PC-9 (cell line): ENCODE results near the gene LCN10. TPM values are rescaled to one million over a fixed set of nuclear protein-coding genes. Genes with fewer than 3 reads are reported as not detected.

ENCODE experiments used
- BruUV-seq: library from RNA; stranded (reverse); fragments of 400-500 nt; replicated peaks from 2 replicates; lab custom pipeline; 2021; lab: Mats Ljungman, UMichigan
- CTCF ChIA-PET: fragments of 300-600 bp; sonication (Branson Sonifier 250); formaldehyde crosslinking; loops from one replicate; lab custom pipeline; 2022; ENCODE audit warnings: antibody characterized with exemption; lab: Charles Lee
- POLR2A ChIA-PET: fragments of 300-600 bp; sonication (Branson Sonifier 250); formaldehyde crosslinking; loops from one replicate; lab custom pipeline; 2022; ENCODE audit warnings: antibody characterized with exemption; ENCODE audit not compliant: unreplicated experiment; lab: Charles Lee
- DNase-seq, 2 experiments: peaks; one replicate each; pipeline versions ENCODE4 v3.0.0 to v3.0.0-alpha.2; 2015 to 2022; ENCODE audit warnings: mixed read lengths in 1 of 2
- H2AFZ ChIP-seq: fragments of 200-600 bp; sonication (generic); 2 replicates; pipeline ENCODE4 v1.8.1; 2017; ENCODE audit warnings: antibody characterized with exemption
- H3F3A ChIP-seq: fragments of 200-600 bp; sonication (generic); 2 replicates; pipeline ENCODE4 v1.8.1; 2017; ENCODE audit warnings: antibody characterized with exemption, mild to moderate bottlenecking, low read depth; ENCODE audit not compliant: insufficient read depth
- H3K27ac ChIP-seq: fragments of 200-600 bp; sonication (generic); 2 replicates; pipeline ENCODE4 v1.6.1; 2016; ENCODE audit warnings: mixed run types
- H3K27me3 ChIP-seq: fragments of 200-600 bp; sonication (generic); 2 replicates; pipeline ENCODE4 v1.6.1; 2016; ENCODE audit warnings: low read depth, mixed run types; ENCODE audit not compliant: insufficient read depth
- H3K36me3 ChIP-seq: fragments of 200-600 bp; sonication (generic); 2 replicates; pipeline ENCODE4 v1.6.1; 2016; ENCODE audit warnings: low read depth, mixed run types
- H3K4me1 ChIP-seq: fragments of 200-600 bp; sonication (generic); replicated peaks from 2 replicates; pipeline ENCODE4 v1.6.1; 2016; ENCODE audit warnings: mixed run types; ENCODE audit not compliant: insufficient read depth
- H3K4me2 ChIP-seq: fragments of 200-600 bp; sonication (generic); 2 replicates; pipeline ENCODE4 v1.6.1; 2017; ENCODE audit warnings: mixed run types
- H3K4me3 ChIP-seq: fragments of 200-600 bp; sonication (generic); 2 replicates; pipeline ENCODE4 v1.6.1; 2016; ENCODE audit warnings: mixed run types
- H3K79me2 ChIP-seq: fragments of 200-600 bp; sonication (generic); 2 replicates; pipeline ENCODE4 v1.6.1; 2017; ENCODE audit warnings: low read depth, mixed run types
- H3K9me2 ChIP-seq: fragments of 200-600 bp; sonication (generic); 2 replicates; pipeline ENCODE4 v1.8.1; 2017; ENCODE audit warnings: mild to moderate bottlenecking; ENCODE audit not compliant: insufficient read depth
- H3K9me3 ChIP-seq: fragments of 200-600 bp; sonication (generic); 2 replicates; pipeline ENCODE4 v1.8.1; 2016; ENCODE audit warnings: low read depth; ENCODE audit not compliant: insufficient read depth
- H4K20me1 ChIP-seq: fragments of 200-600 bp; sonication (generic); 2 replicates; pipeline ENCODE4 v1.8.1; 2017; ENCODE audit not compliant: insufficient read depth
- EZH2 ChIP-seq: fragments of 200-600 bp; sonication (generic); IDR thresholded peaks from 2 replicates; pipeline ENCODE4 v1.8.0; 2017; ENCODE audit warnings: antibody characterized with exemption, low read depth
- intact Hi-C: fragments of 100-400 bp; cut with micrococcal nuclease; formaldehyde crosslinking; loops from one replicate; pipeline ENCODE4 v1.10.0; 2022; ENCODE audit not compliant: unreplicated experiment
- total RNA-seq: library from RNA; stranded (reverse); gene quantifications from 2 replicates; pipeline ENCODE4 v1.2.3, GENCODE V29; 2021
- TF ChIP-seq, protein P1 (sequence below): fragments of 200-600 bp; sonication (generic); conservative IDR thresholded peaks from 2 replicates; pipeline ENCODE4 v1.6.1; 2017; ENCODE audit warnings: mixed run types, antibody characterized with exemption, mild to moderate bottlenecking, moderate library complexity

The LCN10 gene
- total RNA-seq, 1 experiment from 2014 or later = 0.94 TPM

DNA sequence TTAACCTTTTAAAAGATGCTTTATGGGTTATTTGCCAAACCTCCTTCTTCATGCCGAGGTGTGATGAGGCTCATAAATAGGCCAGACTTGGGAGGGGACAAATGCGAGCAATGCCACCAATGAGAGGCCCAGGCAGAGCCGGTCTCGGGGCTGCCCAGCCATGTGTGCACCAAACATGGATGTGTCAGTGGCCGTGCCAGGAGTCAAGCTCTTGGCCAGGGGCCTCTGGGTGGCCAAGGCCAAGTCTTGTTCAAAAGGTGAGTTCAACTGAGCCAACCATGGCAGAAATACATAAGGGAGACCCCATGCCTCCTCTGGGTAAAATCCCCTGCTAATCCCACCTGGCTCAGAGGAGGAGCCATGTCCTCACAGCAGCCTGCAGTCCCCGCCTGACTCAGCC, 32.5 kb upstream of the LCN10 start:
- no peak for DNase-seq
- H3K9me3 ChIP-seq = no peaks in the 10 kb centered on the region
- no peak overlapping the region for H3K4me2 ChIP-seq
- H3K9me2 ChIP-seq = no peaks in the 10 kb centered on the region
- no peaks in the 10 kb centered on the region for H4K20me1 ChIP-seq
- no TSS peak for BruUV-seq
- H3K79me2 ChIP-seq = no peaks in the 10 kb centered on the region
- TF ChIP-seq, protein P1, sequence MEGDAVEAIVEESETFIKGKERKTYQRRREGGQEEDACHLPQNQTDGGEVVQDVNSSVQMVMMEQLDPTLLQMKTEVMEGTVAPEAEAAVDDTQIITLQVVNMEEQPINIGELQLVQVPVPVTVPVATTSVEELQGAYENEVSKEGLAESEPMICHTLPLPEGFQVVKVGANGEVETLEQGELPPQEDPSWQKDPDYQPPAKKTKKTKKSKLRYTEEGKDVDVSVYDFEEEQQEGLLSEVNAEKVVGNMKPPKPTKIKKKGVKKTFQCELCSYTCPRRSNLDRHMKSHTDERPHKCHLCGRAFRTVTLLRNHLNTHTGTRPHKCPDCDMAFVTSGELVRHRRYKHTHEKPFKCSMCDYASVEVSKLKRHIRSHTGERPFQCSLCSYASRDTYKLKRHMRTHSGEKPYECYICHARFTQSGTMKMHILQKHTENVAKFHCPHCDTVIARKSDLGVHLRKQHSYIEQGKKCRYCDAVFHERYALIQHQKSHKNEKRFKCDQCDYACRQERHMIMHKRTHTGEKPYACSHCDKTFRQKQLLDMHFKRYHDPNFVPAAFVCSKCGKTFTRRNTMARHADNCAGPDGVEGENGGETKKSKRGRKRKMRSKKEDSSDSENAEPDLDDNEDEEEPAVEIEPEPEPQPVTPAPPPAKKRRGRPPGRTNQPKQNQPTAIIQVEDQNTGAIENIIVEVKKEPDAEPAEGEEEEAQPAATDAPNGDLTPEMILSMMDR = no peak
- no peak for TF ChIP-seq EZH2
- no peaks in the 10 kb centered on the region for H3K36me3 ChIP-seq
- intact Hi-C loops = no loop called here
- no peak overlapping the region for H3K27ac ChIP-seq
- no peak overlapping the region for H3K4me3 ChIP-seq
- H3F3A ChIP-seq = peaks cover 14% of the 10 kb centered on the region; the same call in 1 of the 2 replicates
- no peaks in the 10 kb centered on the region for H3K4me1 ChIP-seq
- peaks cover 32% of the 10 kb centered on the region for H3K27me3 ChIP-seq
- ChIA-PET POLR2A (no interaction called here), CTCF (no interaction called here)
- no peak overlapping the region for H2AFZ ChIP-seq

DNA sequence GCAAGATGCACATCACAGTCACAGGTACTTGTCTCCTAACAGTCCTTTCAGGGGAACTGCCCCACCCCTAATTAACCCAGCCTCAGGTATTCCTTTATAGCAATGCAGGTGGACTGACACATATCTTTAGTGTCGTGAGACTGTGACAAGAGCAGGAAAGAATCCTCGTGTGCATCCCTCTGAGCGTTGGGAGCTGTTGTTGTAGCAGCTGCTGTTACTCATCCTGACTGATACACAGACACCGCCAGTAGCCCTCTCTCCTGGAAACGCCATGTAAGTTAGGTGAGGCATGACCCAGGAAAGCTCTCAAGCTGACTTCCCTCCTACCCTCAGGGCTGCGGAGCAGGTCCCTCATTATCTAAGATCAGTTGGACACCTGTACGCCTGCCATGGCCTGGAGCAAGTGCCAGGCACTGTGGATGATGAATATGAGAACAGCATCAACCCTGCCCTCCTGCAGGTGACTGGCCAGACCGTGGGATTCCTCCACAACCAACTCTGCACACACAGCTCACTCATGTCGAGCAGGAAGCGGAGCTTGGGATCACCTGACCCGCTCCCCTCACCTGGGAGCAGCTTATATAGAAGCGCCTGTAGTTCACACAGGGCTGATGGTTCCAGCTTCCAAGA, 31.8 kb upstream of the LCN10 start:
- ChIA-PET POLR2A (no interaction called here), CTCF (interaction anchor here (0.8 kb wide), 1 partner anchor 255 kb away, joined by 4 read pairs; no protein-coding TSS in a partner anchor)
- BruUV-seq = no TSS peak
- Histone ChIP-seq H3K36me3 (no peaks in the 10 kb centered on the region), H3K4me1 (no peaks in the 10 kb centered on the region), H2AFZ (no peak overlapping the region), H3K79me2 (no peaks in the 10 kb centered on the region), H3K27me3 (peaks cover 26% of the 10 kb centered on the region), H3K4me2 (no peak overlapping the region), H3F3A (peaks cover 14% of the 10 kb centered on the region; the same call in 1 of the 2 replicates), H4K20me1 (no peaks in the 10 kb centered on the region), H3K9me3 (no peaks in the 10 kb centered on the region), H3K9me2 (no peaks in the 10 kb centered on the region), H3K27ac (no peak overlapping the region), H3K4me3 (no peak overlapping the region)
- TF ChIP-seq, protein P1 = no peak
- no peak for TF ChIP-seq EZH2
- no peak for DNase-seq
- intact Hi-C loops = no loop called here

DNA sequence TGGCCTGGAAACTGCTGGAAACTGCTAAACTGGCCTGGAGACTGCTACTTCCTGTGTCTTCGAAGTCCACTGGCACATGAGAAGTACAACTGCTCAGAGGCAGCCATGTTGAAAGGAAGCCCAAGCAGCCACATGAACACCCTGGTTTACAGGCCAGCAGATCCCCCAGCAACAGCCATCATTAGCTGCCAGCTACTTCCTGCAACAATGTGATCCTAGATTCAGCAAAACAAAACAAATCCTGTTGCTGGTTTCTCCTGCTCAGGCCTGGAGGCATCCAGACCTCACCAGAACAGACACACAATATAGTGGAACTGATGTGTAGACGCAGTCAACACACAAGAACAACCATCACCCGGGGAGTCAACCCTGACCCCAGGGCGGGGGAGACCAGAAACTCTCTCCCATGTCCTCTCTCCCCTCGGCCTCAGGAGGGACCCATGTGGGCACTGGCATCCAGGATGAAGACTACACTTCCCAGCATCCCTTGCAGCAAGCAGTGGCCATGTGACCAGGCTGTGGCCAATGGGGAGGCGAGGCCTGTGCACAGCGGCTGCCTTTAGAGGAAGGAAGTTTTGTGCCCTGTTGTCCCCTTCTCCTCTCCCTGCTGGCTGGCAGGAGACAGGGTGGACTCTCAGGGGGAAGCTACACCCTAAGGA, 30.8 kb upstream of the LCN10 start:
- Histone ChIP-seq H3K79me2 (no peaks in the 10 kb centered on the region), H2AFZ (no peak overlapping the region), H3K4me3 (no peak overlapping the region), H3K9me2 (no peaks in the 10 kb centered on the region), H3F3A (peaks cover 14% of the 10 kb centered on the region; the same call in 1 of the 2 replicates), H3K27me3 (peaks cover 15% of the 10 kb centered on the region), H3K27ac (no peak overlapping the region), H4K20me1 (no peaks in the 10 kb centered on the region), H3K36me3 (no peaks in the 10 kb centered on the region), H3K4me2 (no peak overlapping the region), H3K9me3 (no peaks in the 10 kb centered on the region), H3K4me1 (no peaks in the 10 kb centered on the region)
- BruUV-seq = no TSS peak
- DNase-seq = no peak
- CTCF ChIA-PET = no interaction called here
- intact Hi-C loops = no loop called here
- TF ChIP-seq EZH2 = no peak
- TF ChIP-seq, protein P1 = no peak
- POLR2A ChIA-PET = no interaction called here
